Esophagus mucosa (tissue), 1 donor: ENCODE results near the gene TOMM7. TPM values are rescaled to one million over a fixed set of nuclear protein-coding genes. Genes with fewer than 3 reads are reported as not detected.
"Not testable (repeated sequence)": the region's sequence is repeated elsewhere in the genome, so short reads cannot be mapped to it uniquely, and the experiment has no call there.

ENCODE experiments used
- ATAC-seq: fragments of 200-7000 bp; cut with Tn5 transposase; one replicate; pipeline ENCODE4 v1.9.1; 2020
- total RNA-seq: library from RNA; stranded (reverse); gene quantifications from one replicate; pipeline ENCODE4 v1.2.4, GENCODE V29; 2023
- donor health status: DM: yes; HTN: yes; CAD: no.

TOMM7 gene
- total RNA-seq, 1 donor from 2014 or later, result 253 TPM

DNA sequence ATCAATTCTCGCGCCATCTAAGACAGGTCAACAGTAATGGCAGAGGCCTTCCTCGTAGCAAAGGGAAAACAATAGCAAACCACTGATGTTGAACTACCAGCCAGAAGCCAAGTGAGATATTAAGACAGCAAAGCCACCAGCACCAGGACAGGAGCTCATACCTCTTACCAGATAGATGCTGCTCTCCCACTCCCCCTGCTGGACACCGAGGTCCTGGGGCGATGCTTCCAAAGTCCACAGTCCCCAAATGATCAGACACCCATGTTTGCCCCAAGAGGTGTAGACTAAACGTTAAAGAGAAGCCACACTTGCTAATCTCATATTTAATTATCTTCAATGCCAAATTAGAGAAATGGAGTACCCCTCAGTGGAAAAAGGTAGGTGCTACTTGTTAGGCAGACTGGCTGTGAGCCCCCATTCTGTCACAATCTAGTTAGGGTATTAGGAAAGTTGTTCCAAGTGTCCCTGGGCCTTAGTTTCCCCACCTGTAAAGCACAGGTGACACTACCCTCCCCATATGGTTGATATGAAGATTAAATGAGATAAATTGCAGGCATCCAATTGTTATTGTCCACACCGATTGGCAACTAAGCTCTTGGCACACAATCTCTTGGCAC is 39.9 kb downstream of the TOMM7 start:
- ATAC-seq, result peak; percentile 79

DNA sequence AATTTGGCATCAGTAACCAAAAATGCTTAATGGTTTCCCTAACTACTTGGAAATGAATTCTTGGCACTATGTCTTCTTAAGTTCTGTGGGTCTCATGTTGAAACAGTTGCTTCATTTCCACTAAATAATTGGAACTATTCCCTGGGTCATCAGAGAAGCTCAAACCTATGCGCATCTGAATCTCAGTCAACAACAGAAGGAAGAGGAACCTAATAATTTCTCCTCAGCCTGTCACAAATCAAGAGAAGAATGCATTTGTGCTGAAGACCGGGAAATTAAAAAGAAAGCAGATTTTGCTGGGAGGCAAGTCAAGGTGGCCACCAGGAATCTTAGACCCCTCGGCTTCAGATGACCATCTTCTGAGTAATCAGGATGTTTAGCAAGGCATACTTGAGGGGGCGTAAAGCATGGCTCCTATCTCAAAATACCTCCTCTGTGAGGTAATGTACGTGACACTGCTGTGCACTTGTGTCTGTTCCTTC is 41.4 kb downstream of the TOMM7 start:
- ATAC-seq, result no peak

DNA sequence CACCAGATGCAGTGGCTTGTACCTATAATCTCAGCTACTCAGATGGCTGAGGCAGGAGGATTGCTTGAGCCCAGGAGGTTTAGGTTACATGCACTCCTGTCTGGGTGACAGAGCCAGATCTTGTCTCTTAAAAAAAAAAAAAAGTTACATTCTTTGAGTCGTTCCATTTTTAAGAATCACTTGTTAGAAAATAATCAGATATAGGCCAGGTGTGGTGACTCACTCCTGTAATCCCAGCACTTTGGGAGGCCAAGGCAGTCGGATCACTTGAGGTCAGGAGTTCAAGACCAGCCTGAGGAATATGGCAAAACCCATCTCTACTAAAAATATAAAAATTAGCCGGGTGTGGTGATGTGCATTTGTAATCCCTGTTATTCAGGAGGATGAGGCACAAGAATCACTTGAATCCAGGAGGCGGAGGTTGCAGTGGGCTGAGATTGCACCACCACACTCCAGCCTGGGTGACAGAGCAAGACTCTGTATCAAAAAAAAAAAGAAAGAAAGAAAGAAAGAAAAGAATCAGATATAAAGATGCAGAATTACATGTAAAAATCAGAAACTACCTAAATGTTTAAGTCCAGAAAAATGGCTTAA is 42.8 kb downstream of the TOMM7 start:
- not testable (repeated sequence) for ATAC-seq

DNA sequence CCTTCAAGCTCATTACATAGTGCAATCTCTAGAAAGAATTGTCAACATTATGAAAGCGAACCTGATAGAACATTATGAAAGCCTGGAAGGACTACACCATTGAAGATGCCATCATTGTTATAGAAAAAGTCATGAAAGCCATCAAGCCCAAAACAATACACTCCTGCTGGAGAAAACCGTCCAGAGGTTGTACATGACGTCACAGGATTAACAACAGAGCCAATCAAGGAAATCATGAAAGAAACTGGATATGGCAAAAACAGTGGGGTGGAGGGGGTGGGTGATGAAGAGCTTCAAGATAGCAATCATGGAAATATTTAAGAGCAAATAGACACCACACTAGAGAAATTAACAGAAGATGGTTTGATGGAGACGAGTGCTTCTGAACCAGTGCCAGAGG is 45.7 kb downstream of the TOMM7 start:
- no peak for ATAC-seq

DNA sequence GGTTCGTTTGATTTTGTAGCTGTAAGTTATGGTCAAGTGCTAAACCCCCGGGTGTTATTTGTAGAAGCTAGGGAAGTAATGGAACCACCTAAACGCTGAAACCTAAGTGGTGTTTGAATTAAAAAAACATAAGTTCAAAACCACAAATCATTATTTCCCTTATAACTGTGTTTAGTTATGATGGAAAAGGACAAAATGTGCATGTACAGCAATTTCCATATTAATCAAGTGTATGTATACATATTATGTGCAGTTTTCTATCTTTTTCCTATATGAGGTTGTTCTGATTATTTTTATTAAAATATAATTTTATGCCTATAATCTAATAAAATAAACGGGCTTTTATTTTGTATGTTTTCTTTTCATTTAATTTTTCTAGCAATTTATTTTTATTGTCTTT is 49.8 kb downstream of the TOMM7 start:
- no peak for ATAC-seq

DNA sequence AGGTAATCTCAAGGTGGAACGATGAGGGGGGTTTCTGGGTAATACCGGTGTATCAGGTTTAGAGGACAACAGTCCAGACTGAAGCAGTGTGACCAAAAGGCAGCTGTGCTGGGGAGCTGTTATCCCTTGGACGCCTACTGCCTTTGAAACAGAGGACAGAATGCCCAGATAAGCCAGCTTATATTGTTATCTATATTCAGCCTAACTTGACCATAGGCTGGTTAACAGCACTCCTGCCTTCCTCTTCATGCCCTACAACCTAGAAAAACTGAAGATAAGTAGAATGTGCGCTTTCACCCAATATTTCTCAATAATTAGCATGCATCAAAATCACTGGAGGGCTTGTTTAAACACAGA is 50.8 kb downstream of the TOMM7 start:
- no peak for ATAC-seq

DNA sequence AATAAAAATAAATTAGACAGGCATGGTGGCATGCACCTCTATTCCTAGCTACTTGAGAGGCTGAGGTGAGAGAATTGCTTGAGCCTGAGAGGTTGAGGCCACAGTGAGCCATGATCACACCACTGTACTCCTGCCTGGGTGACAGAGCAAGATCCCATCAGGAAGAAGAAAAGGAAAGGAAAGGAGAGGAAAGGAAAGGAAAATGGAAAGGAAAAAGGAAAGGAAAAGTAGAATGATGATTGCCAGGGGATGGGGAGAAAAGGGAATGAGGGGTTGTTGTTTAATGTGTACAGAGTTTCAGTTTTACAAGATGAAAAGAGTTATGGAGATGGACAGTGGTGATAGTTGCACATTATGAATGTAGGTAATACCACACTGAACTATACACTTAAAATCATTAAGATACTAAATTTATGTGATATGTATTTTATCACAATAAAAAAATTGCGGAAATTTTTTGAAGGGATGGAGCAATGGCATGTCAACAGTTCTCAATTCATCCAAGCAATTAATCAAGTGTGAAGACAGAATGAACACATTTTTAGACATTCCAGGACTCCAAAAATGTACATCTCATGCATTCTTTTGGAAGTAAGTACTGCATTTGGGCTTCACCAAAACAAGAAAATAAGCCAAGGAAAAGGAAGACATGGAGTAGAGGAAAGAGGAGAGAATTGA is 51.3 kb downstream of the TOMM7 start:
- no peak for ATAC-seq

DNA sequence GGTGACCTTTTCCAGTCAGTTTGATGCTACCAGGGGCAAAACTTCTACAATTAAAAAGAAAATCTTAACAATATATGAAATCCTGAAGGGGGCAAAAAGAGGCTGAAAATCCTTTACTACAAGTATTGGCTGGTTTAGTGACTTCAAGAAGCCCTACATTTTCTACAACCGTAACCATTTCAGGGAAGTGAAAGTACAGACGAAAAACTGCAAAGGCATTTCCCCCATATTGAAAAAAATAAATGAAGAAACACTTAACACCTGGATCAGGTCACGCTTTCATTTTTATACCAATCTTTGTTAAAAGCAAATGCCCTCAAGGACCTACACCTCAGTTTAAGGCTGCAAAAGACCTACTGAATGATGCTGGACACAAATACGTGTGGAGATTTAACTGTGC is 57.0 kb downstream of the TOMM7 start:
- no peak for ATAC-seq

Other genes starting within 250 kb of the TOMM7 start
- not detected for gene IL6, start 95.6 kb downstream of the TOMM7 start, total RNA-seq
- 44.2 TPM for gene HYCC1, start 191.3 kb upstream of the TOMM7 start, total RNA-seq